Body of pancreas (tissue), 4 donors: ENCODE results near the gene TTC33.

Source experiments
- CTCF ChIP-seq, 7 experiments: fragments of 450-650 bp in 4 of 7; fragments of 200-600 bp in 3 of 7; sonication (generic) in 3 of 7; IDR thresholded peaks; one replicate each; pipeline ENCODE4 v1.5.1; 2016 to 2019; ENCODE audit warnings: antibody characterized with exemption in 7 of 7
- POLR2A ChIP-seq, 3 donors: fragments of 450-650 bp; IDR thresholded peaks; one replicate each; pipeline ENCODE4 v1.6.1; 2016; ENCODE audit warnings: antibody characterized with exemption in 3 of 3, mild to moderate bottlenecking in 2 of 3

GRCh38 chr5:40605295-40605958 lies 150.3 kb downstream of the TTC33 start:
- TF ChIP-seq POLR2A (IDR thresholded peaks at IDR 0.05) (no peak), CTCF (IDR thresholded peaks at IDR 0.05) (no peak)
